CD4-positive, alpha-beta T cell (primary cell): ENCODE data around the gene HERPUD2. TPM values are rescaled to one million over a fixed set of nuclear protein-coding genes. Genes with fewer than 3 reads are reported as not detected.

Experiments
- ATAC-seq: fragments of 200-7000 bp; cut with Tn5 transposase; one replicate; pipeline ENCODE4 v1.10.0; 2022; ENCODE audit warnings: mild to moderate bottlenecking; ENCODE audit not compliant: poor library complexity
- CTCF ChIA-PET: fragments of 350-600 bp; sonication (Branson Sonifier 250); formaldehyde crosslinking; loops from one replicate; lab custom pipeline; 2021; ENCODE audit warnings: antibody characterized with exemption, inconsistent platforms; lab: Charles Lee
- POLR2A ChIA-PET: fragments of 350-600 bp; sonication (Branson Sonifier 250); formaldehyde crosslinking; loops from one replicate; lab custom pipeline; 2021; ENCODE audit warnings: antibody characterized with exemption, inconsistent platforms; lab: Charles Lee
- DNase-seq, 14 experiments: peaks; one replicate each; pipeline ENCODE4 v3.0.0-alpha.2; 2013 to 2020; ENCODE audit warnings: mixed read lengths in 2 of 14
- H3K27ac ChIP-seq, 2 donors: one replicate each; pipeline versions ENCODE4 v1.5.1 to v1.7.0; 2013; ENCODE audit warnings: low read length in 2 of 2, low read depth in 1 of 2, mild to moderate bottlenecking in 1 of 2
- H3K27me3 ChIP-seq, 2 experiments: 1 replicate in 1 of 2; 2 replicates in 1 of 2; pipeline versions ENCODE4 v1.6.1 to v1.7.0; 2013; ENCODE audit warnings: low read length in 2 of 2, control low read depth in 1 of 2, mild to moderate bottlenecking in 1 of 2, moderate library complexity in 1 of 2; ENCODE audit not compliant: insufficient read depth in 2 of 2, control insufficient read depth in 1 of 2
- H3K36me3 ChIP-seq: one replicate; pipeline ENCODE4 v1.6.1; 2013; ENCODE audit warnings: low read length, control low read depth; ENCODE audit not compliant: insufficient read depth
- H3K4me1 ChIP-seq: one replicate; pipeline ENCODE4 v1.6.1; 2013; ENCODE audit warnings: low read length, control low read depth; ENCODE audit not compliant: insufficient read depth
- H3K4me3 ChIP-seq: one replicate; pipeline ENCODE4 v1.5.1; 2013; ENCODE audit warnings: mild to moderate bottlenecking, low read length, moderate library complexity
- H3K9me3 ChIP-seq, 2 experiments: 1 replicate in 1 of 2; 2 replicates in 1 of 2; pipeline versions ENCODE4 v1.6.1 to v1.7.0; 2013; ENCODE audit warnings: low read length in 2 of 2, mild to moderate bottlenecking in 2 of 2, control low read depth in 1 of 2, moderate library complexity in 1 of 2; ENCODE audit not compliant: control insufficient read depth in 1 of 2, insufficient read depth in 1 of 2
- H3K27ac Mint-ChIP-seq: one replicate; pipeline ENCODE4 v1.8.0; 2020; ENCODE audit warnings: mixed read lengths
- H3K27me3 Mint-ChIP-seq: one replicate; pipeline ENCODE4 v1.8.0; 2021; ENCODE audit warnings: mixed read lengths
- H3K36me3 Mint-ChIP-seq: one replicate; pipeline ENCODE4 v1.8.0; 2021; ENCODE audit warnings: low read depth, mixed read lengths
- H3K4me1 Mint-ChIP-seq: one replicate; pipeline ENCODE4 v1.8.0; 2021; ENCODE audit warnings: low read depth, mixed read lengths
- H3K4me3 Mint-ChIP-seq: one replicate; pipeline ENCODE4 v1.8.0; 2020; ENCODE audit warnings: mild to moderate bottlenecking, mixed read lengths
- H3K9me3 Mint-ChIP-seq: one replicate; pipeline ENCODE4 v1.8.0; 2020; ENCODE audit warnings: mixed read lengths
- CTCF ChIP-seq: fragments of 200-600 bp; IDR thresholded peaks from one replicate; pipeline ENCODE4 v1.8.0; 2022; ENCODE audit warnings: antibody characterized with exemption, mild to moderate bottlenecking
- intact Hi-C, 2 experiments: fragments of 100-400 bp; cut with DNase I in 1 of 2; cut with micrococcal nuclease in 1 of 2; formaldehyde crosslinking; loops; one replicate each; pipeline versions ENCODE4 v1.15.1 to v1.9.0; 2023 to 2025; cut with DNase I, micrococcal nuclease
- total RNA-seq, 174 experiments: library from RNA in 2 of 174; stranded (reverse) in 2 of 174; gene quantifications; one replicate each; pipeline ENCODE4 v1.2.3 and lab custom pipeline; 2021 to 2026

Gene HERPUD2
- total RNA-seq, 2 experiments from 2014 or later = 113 to 127 TPM

GRCh38 chr7:35652124-35652523 lies 42.8 kb downstream of the HERPUD2 start:
- peaks cover 10% of the 10 kb centered on the region for H3K9me3 Mint-ChIP-seq
- peaks cover 32% of the 10 kb centered on the region for H3K4me1 ChIP-seq
- intact Hi-C loops = no loop called here
- peaks cover 88% of the 10 kb centered on the region for H3K36me3 Mint-ChIP-seq
- H3K27ac Mint-ChIP-seq = no peak overlapping the region
- ChIA-PET CTCF (no interaction called here), POLR2A (no interaction called here)
- no peak for ATAC-seq
- peaks cover 23% of the 10 kb centered on the region for H3K36me3 ChIP-seq
- H3K27me3 ChIP-seq = no peaks in the 10 kb centered on the region
- H3K4me1 Mint-ChIP-seq = peaks cover 84% of the 10 kb centered on the region
- TF ChIP-seq CTCF = no peak
- peak overlapping the region; percentile 7 for H3K4me3 Mint-ChIP-seq
- H3K27me3 Mint-ChIP-seq = no peaks in the 10 kb centered on the region
- DNase-seq = peak in 2 of 14 experiments; percentile 7 to 68
- H3K9me3 ChIP-seq = peaks cover 4 to 6% of the 10 kb centered on the region in 2 experiments
- no peak overlapping the region for H3K4me3 ChIP-seq
- H3K27ac ChIP-seq = no peak overlapping the region

GRCh38 chr7:35650751-35651150 lies 44.2 kb downstream of the HERPUD2 start:
- no peak overlapping the region for H3K4me3 Mint-ChIP-seq
- POLR2A ChIA-PET = no interaction called here
- H3K27ac Mint-ChIP-seq = no peak overlapping the region

GRCh38 chr7:35649711-35650110 lies 45.2 kb downstream of the HERPUD2 start:
- H3K9me3 ChIP-seq = peaks cover 4 to 5% of the 10 kb centered on the region in 2 experiments
- no peak for DNase-seq
- TF ChIP-seq CTCF = no peak
- H3K4me3 Mint-ChIP-seq = no peak overlapping the region
- H3K27ac ChIP-seq = no peak overlapping the region
- intact Hi-C loops = loop anchor here (5.0 kb wide), 2 partner anchors 33 to 43 kb away; no protein-coding TSS in a partner anchor
- no peaks in the 10 kb centered on the region for H3K27me3 ChIP-seq
- peaks cover 85% of the 10 kb centered on the region for H3K4me1 Mint-ChIP-seq
- peaks cover 23% of the 10 kb centered on the region for H3K36me3 ChIP-seq
- ATAC-seq = no peak
- ChIA-PET POLR2A (no interaction called here), CTCF (no interaction called here)
- peaks cover 10% of the 10 kb centered on the region for H3K9me3 Mint-ChIP-seq
- H3K4me3 ChIP-seq = no peak overlapping the region
- H3K27ac Mint-ChIP-seq = peak overlapping the region; percentile 74
- H3K36me3 Mint-ChIP-seq = peaks cover 80% of the 10 kb centered on the region
- H3K27me3 Mint-ChIP-seq = no peaks in the 10 kb centered on the region
- H3K4me1 ChIP-seq = peaks cover 34% of the 10 kb centered on the region

More at GRCh38 chr7:35650751-35651150, 44.2 kb downstream of the HERPUD2 start:
- Histone ChIP-seq H3K4me3 (no peak overlapping the region), H3K4me1 (peaks cover 38% of the 10 kb centered on the region), H3K36me3 (peaks cover 23% of the 10 kb centered on the region), H3K27me3 (no peaks in the 10 kb centered on the region), H3K9me3 (peaks cover 4 to 6% of the 10 kb centered on the region in 2 experiments), H3K27ac (no peak overlapping the region)
- Mint-ChIP-seq H3K36me3 (peaks cover 88% of the 10 kb centered on the region), H3K9me3 (peaks cover 10% of the 10 kb centered on the region), H3K27me3 (no peaks in the 10 kb centered on the region), H3K4me1 (peaks cover 86% of the 10 kb centered on the region)
- CTCF ChIA-PET = no interaction called here
- no peak for ATAC-seq
- no peak for DNase-seq
- intact Hi-C loops = no loop called here
- no peak for TF ChIP-seq CTCF
